TTC549 (cell line): Measurements from ENCODE around the gene OVCA2.
A peak's percentile ranks its signal among the peaks of the same experiment; 100 is the strongest.
"Not testable (repeated sequence)": the region's sequence is repeated elsewhere in the genome, so short reads cannot be mapped to it uniquely, and the experiment has no call there.

Experiments
- FAIRE-seq: peaks from 2 replicates; lab custom pipeline; 2012; peaks lifted over from hg19 to GRCh38; lab: Jason Lieb, UNC

The OVCA2 gene

GRCh38 chr17:2041561-2042389 lies at the start of gene OVCA2:
OVCA2 (plus strand) TSS chr17:2042022; CDS start chr17:2042048, 26 bp downstream.
- FAIRE-seq, result peak; percentile 38

GRCh38 chr17:1992541-1992940 lies 49.3 kb upstream of the OVCA2 start:
- no peak for FAIRE-seq

DNA sequence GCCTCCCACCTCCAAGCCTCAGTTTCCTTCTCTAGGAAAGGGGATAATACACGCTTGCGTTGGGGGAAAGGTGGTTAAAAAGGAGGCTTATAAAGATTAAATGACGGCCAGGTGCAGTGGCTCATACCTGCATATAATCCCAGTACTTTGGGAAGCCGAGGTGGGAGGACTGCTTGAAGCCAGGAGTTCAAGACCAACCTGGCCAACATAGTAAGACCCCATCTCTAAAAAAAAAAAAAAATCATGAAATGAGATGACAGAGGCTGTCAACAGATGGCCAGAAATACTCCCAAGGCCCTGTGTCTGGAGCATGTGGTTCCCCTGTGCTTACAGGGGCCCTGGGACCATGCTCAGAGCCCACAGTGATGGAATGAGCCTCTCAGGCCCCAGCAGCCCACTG lies 47.1 kb upstream of the OVCA2 start:
- no peak for FAIRE-seq

DNA sequence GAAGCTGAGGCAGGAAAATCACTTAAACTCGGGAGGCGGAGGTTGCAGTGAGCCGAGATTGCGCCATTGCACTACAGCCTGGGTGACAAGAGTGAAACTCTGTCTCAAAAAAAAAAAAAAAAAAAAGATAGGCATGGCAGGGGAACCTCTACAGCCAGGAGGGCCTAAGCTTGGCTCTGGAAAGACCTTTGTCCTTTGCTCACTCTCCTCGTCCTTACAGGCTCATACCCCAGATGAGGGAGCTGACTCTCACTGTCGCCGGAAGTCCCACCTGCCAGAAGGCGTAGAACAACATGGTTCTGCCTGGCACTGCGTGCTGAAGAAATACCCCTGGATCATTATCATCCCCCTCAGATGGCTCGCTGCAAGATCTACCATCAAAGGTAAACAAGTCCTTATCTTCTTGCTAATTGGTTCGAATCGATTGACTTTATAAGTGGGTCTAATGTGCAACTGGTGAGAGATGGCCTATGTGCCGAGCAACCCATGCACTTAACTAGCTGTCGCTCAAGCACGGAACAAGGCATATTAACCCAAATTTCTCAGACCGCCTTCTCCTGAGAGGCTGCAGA lies 46.4 kb upstream of the OVCA2 start:
- no peak for FAIRE-seq

GRCh38 chr17:1995907-1996799 lies 45.7 kb upstream of the OVCA2 start:
- no peak for FAIRE-seq

DNA sequence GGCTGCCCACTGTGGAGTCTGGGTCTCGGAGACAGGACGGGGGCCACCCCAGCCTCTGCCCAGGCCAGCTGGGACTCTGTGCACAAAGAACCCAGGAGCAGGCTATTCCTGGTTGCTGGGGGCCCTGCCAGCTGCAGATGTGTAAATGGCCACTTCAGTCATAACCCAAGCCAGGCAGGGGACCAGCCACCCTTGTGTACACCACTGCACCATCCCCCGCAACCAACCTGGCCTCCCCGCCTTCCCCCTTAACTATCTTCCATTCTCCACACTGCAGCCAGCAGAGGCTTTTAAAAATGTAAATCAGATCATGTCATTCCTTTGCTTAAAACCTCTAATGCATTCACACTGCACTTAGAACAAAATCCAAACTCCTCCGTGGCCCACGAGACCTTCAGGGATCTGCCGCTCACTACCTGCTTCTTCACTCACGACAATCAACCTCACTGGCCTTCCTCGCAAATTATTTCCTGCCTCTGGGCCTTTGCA lies 45.0 kb upstream of the OVCA2 start:
- FAIRE-seq, result no peak

GRCh38 chr17:1997289-1997926 lies 44.4 kb upstream of the OVCA2 start:
- no peak for FAIRE-seq

- no peak for FAIRE-seq
These were observed 43.7 kb upstream of the OVCA2 start for GRCh38 chr17:1997927-1998742.

DNA sequence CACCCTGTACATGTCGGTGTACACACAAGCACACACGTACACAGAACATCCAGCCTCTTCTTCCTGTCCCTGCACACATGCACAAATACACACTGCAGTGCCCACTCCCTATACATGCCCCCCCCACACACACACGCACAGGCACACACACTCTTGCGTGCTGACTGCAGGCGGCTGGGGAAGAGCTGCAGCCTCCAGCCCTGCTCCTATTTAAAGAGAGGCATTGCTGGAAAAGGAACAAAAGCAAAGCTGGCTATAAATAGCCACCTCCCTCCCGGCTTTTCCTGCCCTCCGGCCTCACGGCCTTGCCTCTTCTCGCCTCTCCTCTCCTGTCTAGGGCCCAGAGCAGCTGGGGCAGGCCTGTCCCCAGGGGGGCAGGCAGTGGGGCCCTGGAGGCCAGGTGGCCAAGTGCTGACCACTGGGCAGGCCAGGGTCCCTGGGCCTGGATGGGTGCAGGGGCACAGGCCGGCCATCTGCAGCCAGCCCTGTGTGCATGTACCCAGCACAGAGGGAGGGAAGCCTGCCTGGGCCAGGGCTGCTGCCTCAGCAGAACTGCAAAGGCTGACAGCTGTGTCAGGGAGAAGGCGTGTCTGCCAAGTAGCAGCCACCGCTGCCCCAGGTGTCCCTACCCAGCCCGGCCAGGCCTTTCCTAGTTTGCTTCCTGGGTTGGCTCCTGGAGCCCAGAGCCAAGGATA lies 42.1 kb upstream of the OVCA2 start:
- no peak for FAIRE-seq

- FAIRE-seq, result no peak
These were observed 39.0 kb upstream of the OVCA2 start for GRCh38 chr17:2002767-2003329.

- FAIRE-seq, result no peak
These were observed 38.3 kb upstream of the OVCA2 start for GRCh38 chr17:2003525-2003924.

GRCh38 chr17:2004435-2004952 lies 37.3 kb upstream of the OVCA2 start:
- FAIRE-seq, result no peak

GRCh38 chr17:2008332-2009126 lies 33.3 kb upstream of the OVCA2 start:
- FAIRE-seq, result no peak

DNA sequence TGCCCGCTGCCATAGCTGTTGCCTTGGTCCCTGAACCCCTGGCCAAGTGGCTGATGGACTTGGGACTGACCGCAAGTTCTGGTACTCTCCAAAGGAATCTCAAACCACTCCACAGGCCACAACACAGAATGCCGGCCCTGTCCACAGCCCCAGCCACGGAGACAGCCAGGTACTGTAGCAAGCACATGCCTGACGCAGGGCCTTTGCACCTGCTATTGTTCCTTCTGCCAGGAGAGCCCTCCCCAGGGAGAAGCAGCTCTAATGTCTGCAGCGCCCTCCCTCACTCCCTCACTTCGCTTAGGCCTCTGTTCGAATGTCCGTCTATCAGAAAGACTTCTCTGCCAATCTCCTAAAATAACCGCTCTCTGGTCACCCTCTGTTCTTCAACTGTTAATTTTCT lies 32.1 kb upstream of the OVCA2 start:
- no peak for FAIRE-seq

DNA sequence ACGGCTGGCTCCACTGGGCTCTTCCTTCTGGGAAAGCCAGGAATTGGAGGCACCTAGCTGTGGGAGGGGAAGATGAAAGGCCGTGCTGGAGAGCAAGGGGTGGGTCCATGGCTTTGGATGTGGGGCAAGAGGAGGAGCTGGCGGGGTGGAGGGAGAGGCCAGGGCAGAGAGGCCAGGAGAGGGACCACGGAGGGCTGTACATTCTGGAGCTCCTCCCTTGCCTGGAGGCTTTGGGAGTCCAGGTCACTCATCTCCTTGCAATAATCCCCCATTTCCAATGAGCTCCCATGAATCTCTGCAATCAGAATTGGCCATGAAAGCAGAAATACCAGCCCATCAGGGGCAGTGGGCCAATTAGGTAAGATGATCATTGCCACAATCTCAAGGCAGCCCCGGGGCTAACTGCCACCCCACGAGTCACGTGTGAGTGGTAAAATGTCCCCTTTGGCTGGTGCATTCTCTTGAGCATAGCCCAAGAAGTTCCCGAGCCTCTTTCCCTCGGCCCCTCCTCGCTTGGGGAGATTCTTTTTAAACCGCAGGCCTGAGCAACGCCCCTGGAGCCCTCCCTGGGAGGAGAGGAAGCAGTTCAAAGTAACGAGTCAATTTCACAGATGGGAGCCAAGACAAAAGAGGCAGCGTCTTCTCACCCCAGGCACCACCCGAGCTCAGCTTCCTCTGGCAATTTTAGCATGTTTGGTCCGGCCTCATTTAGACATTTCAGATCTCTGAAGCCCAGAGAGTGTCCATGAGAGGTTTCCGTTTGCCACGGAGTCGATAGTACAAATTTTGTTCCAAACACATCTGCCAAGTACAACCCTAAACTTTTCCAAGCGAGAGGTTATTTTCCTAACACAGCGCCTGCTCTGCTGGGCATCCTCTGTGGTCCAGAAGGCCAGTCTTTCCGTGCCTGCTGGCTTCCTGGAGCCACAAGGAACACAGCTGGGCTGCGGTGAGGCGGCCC lies 30.1 kb upstream of the OVCA2 start:
- FAIRE-seq, result no peak

DNA sequence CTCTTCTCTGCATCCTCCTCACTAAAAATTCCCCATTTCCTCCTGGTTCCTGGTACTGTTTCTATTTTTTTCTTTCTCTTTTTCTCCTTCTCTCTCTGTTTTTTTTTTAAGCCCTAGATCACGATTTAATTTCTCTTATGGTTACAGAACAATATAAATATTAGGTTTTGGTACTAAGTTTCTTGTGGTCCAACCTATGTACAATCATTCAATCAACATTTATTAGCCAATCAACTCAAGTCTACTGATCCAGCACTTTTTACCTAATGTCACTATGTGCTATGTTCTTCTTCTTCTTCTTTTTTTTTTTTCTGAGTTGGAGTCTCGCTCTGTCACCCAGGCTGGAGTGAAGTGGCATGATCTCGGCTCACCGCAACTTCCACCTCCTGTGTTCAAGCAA lies 29.3 kb upstream of the OVCA2 start:
- FAIRE-seq, result no peak

GRCh38 chr17:2013220-2013993 lies 28.4 kb upstream of the OVCA2 start:
- not testable (repeated sequence) for FAIRE-seq

GRCh38 chr17:2013994-2014317 lies 27.9 kb upstream of the OVCA2 start:
- no peak for FAIRE-seq
